WERI-Rb-1 (cell line): ENCODE measurements around the gene KCNQ2.

Experiments
- DNase-seq: peaks from one replicate; pipeline ENCODE4 v3.0.0-alpha.2; 2020
- H3K27ac ChIP-seq: fragments of 250-450 bp; sonication (Bioruptor Pico); 2 replicates; pipeline ENCODE4 v1.5.1; 2020; ENCODE audit warnings: mild to moderate bottlenecking, moderate library complexity
- H3K27me3 ChIP-seq: fragments of 250-450 bp; sonication (Bioruptor Pico); 2 replicates; pipeline ENCODE4 v1.5.1; 2021; ENCODE audit warnings: mild to moderate bottlenecking, low read depth, moderate library complexity; ENCODE audit not compliant: insufficient read depth, severe bottlenecking
- H3K36me3 ChIP-seq: fragments of 250-450 bp; sonication (Bioruptor Pico); 2 replicates; pipeline ENCODE4 v1.5.1; 2020; ENCODE audit warnings: mild to moderate bottlenecking, moderate library complexity
- H3K4me3 ChIP-seq: 2 replicates; pipeline ENCODE4 v1.5.1; 2011; ENCODE audit warnings: low read depth, mild to moderate bottlenecking, control low read depth, low read length
- H3K9me3 ChIP-seq: fragments of 250-450 bp; sonication (Bioruptor Pico); 2 replicates; pipeline ENCODE4 v1.5.1; 2021; ENCODE audit warnings: mild to moderate bottlenecking, moderate library complexity; ENCODE audit not compliant: severe bottlenecking
- TF ChIP-seq, protein P1 (sequence below): IDR thresholded peaks from 2 replicates; pipeline ENCODE4 v1.5.1; 2011; ENCODE audit warnings: low read depth, mild to moderate bottlenecking, control low read depth, inconsistent platforms, low read length

The KCNQ2 gene

DNA sequence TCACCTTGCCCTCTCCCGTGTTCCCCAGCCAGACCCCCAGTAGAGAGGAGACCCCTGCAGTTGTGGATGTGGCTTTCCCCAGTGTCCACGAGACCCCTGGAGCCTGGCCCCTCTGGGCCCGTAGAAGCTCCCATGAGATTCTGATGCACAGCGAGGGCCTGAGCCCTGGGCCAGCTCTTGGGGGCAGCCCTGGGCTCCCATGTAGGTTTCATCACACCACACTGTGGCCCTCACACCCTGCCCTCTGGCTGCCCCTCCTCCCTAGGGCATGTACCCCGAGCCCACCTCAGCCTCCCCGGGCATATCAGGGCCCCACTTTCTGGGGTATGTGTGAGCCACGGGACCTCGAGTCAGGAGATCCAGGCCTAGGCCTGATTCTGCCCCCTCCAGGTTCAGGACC lies 104.3 kb downstream of the KCNQ2 start:
- TF ChIP-seq, protein P1, sequence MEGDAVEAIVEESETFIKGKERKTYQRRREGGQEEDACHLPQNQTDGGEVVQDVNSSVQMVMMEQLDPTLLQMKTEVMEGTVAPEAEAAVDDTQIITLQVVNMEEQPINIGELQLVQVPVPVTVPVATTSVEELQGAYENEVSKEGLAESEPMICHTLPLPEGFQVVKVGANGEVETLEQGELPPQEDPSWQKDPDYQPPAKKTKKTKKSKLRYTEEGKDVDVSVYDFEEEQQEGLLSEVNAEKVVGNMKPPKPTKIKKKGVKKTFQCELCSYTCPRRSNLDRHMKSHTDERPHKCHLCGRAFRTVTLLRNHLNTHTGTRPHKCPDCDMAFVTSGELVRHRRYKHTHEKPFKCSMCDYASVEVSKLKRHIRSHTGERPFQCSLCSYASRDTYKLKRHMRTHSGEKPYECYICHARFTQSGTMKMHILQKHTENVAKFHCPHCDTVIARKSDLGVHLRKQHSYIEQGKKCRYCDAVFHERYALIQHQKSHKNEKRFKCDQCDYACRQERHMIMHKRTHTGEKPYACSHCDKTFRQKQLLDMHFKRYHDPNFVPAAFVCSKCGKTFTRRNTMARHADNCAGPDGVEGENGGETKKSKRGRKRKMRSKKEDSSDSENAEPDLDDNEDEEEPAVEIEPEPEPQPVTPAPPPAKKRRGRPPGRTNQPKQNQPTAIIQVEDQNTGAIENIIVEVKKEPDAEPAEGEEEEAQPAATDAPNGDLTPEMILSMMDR = no peak
- no peak overlapping the region for H3K4me3 ChIP-seq

DNA sequence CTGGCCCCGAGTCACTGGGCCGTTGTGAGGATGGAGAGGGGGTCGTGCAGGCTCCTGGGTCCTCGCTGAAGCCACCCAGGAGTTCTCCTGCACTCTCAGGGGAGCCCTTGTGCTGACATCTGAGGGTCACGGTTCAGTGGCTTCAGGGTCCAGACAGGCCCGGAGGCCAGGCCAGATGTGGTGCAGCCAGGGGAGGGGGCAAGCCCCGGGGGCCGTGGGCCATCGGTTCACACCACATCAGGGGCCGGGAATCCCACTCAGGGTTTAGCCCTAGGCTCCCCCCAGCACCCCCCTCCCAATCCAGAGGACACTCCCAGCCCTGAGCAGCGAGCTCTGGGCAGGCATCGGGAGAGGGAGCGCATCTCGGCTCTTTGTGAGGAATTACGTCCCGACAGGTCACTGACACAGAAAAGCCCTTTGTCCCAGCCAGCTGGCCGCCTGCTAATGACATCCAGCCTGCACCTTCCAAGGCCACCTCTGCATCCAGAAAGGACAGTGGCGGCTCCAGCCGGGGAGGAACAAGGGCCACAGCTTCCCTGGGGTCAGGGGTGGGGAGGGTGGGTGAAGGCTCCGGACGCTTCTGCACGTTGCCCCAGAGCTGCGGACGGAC lies 104.9 kb downstream of the KCNQ2 start:
- Histone ChIP-seq H3K27me3 (no peaks in the 10 kb centered on the region), H3K27ac (no peak overlapping the region), H3K36me3 (no peaks in the 10 kb centered on the region), H3K4me3 (no peak overlapping the region), H3K9me3 (no peaks in the 10 kb centered on the region)
- DNase-seq = no peak
- TF ChIP-seq, protein P1 = no peak

More for the DNA sequence above, 104.3 kb downstream of the KCNQ2 start:
- no peaks in the 10 kb centered on the region for H3K36me3 ChIP-seq
- no peak for DNase-seq
- no peak overlapping the region for H3K27ac ChIP-seq
- no peaks in the 10 kb centered on the region for H3K27me3 ChIP-seq
- no peaks in the 10 kb centered on the region for H3K9me3 ChIP-seq

DNA sequence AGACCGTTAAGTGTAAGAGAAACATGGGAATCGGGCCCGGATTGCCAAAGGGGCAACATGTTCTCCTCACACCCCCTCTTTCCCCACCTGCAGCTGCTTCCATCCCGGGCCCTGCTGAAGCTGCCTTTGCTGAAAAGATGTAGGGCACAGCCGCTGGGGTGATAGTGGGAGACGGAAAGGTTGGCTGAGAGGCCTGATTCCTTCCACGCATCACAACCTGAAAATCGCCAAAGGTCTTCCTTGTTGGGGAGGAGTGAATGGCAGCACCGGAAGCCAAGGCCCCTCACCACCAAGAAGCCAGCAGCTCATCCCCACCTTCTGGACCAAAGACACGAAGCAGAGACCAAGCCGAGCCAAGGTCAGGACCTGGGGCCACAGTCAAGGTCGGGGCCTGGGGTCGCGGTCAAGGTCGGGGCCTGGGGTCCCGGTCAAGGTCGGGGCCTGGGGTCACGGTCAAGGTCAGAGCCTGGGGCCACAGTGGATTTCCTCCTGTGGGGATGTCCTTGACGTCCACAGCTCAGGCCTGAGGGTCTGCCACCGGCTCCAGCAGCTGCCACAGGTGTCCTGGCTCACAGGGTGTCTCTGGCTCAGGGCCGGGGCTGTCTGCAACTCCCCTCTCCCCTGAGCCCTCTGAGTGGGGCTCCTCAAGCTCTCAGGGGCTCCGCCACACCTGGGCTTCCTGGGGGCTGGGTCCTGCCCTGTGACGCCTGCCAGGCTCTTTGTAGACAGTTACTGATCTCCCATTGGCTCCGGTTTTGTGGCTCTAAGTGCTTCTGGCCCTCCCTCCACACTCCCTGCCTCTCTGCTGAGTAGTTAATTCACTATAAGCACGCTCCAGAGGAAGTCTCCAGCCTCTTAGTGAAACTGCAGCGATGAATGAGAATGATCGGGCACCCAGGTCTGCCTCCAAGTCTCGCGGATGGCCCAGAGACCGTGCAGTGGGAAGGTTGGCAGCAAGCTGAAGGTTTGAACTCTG lies 105.8 kb downstream of the KCNQ2 start:
- no peak overlapping the region for H3K4me3 ChIP-seq
- DNase-seq = peak; percentile 37
- peak overlapping the region; percentile 29; the same call in 1 of the 2 replicates for H3K27ac ChIP-seq
- no peaks in the 10 kb centered on the region for H3K9me3 ChIP-seq
- TF ChIP-seq, protein P1 = no peak
- no peaks in the 10 kb centered on the region for H3K27me3 ChIP-seq
- no peaks in the 10 kb centered on the region for H3K36me3 ChIP-seq

DNA sequence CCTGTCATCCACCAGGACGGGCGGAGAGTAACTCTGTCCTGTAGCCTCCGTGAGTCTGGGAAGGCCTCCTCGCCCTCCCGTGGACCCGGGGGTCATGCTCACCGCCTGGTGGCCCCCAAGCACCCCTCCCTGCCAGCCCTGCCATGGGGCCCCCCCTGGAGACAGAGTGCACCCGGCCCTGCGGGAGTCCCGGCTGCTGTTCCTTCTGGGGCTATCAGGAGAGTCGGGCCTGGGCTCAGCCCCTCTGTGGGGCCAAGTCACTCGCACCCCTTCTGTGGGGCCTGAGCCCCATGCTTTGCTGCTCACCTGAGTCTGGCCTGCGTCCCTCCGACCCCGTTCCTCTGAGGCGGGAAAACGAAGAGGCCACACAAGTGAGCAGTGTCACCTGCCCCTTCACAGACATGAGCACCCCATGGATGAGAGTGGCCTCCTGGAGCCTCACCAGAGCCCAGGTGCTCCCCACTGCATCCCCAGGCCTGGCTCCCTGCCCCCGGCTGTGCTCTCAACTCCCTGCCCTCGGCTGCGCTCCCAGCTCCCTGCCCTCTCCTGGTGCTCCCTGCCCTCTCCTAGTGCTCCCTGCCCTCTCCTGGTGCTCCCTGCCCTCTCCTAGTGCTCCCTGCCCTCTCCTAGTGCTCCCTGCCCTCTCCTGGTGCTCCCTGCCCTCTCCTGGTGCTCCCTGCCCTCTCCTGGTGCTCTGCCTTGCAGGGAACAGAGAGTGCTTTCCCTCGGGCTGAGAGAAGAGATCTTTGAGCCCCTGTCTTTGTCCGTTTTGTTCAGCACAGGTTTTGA lies 106.7 kb downstream of the KCNQ2 start:
- no peak for DNase-seq
- no peak overlapping the region for H3K4me3 ChIP-seq
- no peaks in the 10 kb centered on the region for H3K9me3 ChIP-seq
- no peak overlapping the region for H3K27ac ChIP-seq
- no peaks in the 10 kb centered on the region for H3K36me3 ChIP-seq
- TF ChIP-seq, protein P1 = no peak
- H3K27me3 ChIP-seq = no peaks in the 10 kb centered on the region

DNA sequence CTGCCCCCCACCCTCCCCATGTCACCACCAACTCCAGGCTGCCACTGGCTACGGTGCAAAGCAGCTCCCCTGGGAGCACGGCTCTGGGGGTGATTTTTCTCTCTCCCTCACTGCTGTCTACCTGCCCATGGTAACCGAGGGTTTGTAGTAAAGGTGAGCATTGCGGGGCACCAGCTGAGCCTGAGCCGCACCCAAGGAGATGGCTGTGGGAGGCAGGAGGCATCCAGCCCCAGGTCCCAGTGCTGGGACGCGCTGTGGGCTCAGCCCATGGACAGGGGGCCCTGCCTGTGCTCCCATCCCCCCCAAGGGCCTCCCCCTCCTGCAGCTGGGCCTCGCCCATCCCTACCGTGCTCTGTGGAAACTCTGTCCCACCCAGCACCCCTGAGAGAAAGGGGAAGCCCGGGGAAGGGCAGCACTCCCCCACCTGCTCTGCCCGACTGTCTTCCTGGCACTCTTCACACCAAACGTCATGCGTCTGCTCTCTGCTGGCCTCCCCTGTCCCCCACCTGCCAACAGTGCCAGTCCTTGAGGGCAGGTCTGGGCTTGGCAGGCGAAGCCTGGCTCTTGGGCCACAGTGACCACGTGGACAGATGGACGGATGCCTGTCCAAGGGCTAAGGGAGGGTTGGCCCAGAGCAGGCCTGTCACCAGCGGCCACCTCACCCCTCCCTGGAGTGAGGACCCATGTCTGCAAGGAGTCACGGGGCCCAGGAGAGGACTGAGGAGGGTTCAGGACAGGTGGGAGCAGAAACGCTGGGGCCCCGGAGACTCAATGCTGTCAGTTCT lies 107.5 kb downstream of the KCNQ2 start:
- DNase-seq = no peak
- Histone ChIP-seq H3K27ac (no peak overlapping the region), H3K27me3 (no peaks in the 10 kb centered on the region), H3K36me3 (no peaks in the 10 kb centered on the region), H3K4me3 (no peak overlapping the region), H3K9me3 (no peaks in the 10 kb centered on the region)
- TF ChIP-seq, protein P1 = no peak
